Activated T-cell treated with anti-CD3 and anti-CD28 coated beads, Interleukin-2, amount 50 U/mL, for 48 hours (primary cell): Measurements from ENCODE around the gene CRABP2.

Experiments used
- DNase-seq, 2 experiments: peaks; one replicate each; pipeline ENCODE4 v3.0.0-alpha.2; 2020

CRABP2 gene

DNA sequence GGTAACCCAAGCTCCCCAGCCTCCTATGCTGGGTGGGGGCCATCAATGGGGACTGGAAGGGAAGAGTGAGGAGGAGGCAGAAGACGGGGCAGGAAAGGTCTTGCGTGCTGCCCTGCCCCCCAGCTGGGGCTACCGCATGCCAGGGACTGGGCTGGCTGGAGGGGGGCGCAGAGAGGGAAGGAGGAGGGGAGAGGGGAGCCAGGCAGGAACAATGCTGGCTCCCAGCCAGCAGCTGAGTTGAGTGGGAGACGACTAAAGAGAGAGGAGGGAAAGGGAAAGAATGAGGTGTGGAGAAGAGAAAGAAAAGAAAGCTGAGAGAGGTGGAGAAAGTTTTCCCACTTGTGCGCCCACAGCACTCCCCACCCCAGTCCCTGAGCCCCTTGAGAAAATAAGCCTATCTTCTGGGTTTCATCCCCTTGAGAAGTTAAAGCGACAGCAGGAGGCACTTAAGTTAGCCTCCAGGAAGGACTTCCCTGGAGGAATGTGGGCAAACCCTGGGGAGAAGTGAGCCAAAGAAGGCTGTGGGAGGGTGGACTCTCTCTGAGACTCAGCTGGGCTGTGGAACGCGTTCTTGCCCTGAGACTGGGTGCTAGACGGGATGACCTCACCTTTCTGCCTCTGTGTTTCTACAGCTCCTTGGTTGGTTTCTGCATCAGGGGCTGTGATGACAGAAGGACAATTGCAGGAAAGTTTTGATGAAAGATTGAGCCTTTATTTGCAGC, 15.3 kb downstream of the CRABP2 start:
- DNase-seq: no peak

DNA sequence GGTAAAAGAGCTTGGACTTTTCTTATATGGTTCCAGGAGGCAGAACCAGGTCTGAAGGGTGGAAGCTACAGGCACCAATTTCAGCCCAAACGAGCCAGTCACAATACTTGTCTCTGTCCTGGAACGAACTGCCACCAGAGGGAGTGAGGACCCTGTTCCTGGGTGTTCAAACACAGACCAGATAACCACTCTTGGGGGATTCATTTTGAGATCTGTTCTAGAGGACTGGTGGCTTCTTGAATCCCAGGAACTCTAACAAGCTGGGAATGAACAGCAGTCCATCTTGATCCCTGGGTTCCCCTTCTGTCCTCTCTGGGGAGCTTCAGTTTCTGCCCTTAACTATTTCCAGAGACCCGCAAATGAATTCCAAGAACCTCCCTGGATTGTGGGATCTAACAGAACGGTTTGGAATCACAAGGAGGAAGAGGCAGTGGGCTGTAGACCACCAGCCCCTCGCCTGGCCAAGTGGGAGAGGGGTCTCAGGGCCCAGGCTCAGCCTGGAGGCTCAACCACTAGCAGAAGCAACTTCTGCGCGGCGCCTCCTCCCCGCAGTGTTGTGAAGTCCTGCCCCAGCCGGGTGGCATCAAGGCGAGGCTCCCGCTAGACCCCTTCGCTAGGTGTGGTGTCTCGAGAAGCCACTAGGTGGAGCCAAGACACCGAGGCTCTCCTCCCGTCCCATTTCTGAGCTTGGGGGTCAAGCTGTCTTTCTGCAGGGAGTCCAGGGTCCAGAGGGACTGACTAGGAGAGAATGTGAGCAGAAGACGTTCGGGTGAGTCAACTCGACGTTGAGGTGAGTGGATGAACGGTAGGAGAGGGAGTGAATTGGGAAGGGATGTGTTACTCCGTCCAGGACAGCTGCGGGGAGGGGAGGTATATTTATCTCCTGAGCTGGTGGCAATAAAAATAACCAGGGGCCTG, 16.1 kb downstream of the CRABP2 start:
- DNase-seq: peak; percentile 86 to 87

DNA sequence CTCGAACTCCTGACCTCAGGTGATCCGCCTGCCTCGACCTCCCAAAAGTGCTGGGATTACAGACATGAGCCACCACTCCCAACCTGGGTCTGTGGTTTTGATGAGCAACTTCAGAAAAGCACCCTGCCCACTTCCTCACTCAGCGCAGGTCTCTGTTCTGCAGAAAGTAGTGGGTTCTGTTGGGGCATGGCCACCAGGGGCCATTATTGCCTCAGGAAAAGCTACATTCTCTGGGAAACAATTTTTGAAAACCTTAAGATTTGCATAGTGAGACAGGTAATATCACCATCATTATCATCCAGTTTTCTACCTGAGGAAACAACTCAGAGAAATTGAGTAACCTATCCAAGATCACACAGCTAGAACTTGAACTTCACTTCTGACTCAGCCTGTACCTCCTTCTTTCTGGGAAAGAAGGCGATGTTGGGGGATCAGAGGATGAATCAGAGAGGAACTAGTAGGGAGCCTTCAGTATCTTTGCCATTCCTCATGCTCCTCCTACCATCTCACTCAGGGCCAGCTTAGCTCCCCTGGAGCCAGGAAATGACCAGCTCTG, 21.1 kb downstream of the CRABP2 start:
- peak; percentile 57 to 59 for DNase-seq

DNA sequence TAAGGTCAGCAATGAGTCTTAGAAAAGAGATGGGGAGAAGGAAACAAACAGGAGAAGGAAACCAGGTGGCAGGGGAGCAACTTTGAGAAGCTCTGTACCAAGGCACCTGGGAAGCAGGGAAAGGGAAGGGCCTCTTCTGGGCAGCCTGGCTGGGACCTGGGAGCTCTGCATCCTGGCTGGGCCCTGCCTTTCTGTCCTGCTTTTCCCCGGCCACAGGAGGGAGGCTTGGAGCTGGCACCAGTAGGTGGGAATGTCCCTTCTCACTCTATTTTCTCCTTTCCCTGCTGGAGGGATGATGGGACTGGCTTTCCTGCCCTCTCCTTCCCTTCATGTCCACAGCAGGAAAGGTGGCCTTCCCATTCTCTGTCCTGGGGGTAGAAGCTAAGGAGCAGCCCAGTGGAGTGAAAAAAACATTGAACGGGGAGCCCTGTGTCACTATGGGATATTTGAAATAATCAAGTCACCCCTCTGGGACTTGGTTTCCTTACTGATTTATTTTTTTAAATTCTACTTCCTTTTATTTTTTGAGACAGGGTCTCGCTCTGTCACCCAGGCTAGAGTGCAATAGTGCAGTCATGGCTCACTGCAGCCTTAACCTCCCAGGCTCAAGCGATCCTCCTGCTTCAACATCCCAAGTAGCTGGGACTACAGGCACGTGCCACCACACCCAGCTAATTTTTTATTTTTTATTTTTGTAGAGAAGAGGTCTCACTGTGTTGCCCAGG, 23.1 kb downstream of the CRABP2 start:
- DNase-seq: no peak

DNA sequence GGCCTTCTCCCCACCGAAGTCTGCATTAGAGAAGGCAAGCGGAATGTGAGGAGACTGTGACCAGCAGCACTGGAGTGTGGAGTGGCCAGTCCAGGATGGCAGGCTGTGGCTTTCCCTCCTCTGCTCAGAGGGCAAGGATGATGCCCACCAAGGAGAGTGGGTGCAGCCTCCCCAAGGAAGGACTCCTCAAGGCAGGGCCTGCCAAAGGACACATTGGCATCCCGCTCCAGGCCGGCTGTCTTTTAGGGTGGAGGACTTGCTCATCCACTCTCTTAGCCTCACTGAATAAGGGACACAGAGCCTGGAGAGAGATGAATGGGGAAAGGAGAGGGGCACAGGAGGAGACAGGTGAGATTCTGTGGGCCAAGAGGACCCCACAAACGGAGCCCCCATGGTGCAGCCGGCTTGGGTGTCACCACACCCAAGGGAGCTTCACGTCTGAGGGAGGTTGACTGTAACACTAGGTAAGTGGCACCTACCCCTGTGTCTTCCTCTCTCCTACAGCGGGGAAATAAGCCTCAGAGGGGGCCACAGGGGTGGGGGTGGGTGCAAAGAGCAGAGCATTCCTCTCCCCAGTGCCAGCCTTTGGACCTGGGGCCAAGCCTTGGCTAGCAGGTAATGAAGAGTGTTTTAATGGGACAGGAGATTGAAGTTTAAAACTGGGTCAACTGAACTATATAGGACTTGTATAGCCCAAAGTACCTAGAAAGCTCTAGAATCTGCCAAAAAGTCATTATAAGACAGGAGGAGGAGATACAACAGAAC, 24.0 kb downstream of the CRABP2 start:
- DNase-seq: no peak

DNA sequence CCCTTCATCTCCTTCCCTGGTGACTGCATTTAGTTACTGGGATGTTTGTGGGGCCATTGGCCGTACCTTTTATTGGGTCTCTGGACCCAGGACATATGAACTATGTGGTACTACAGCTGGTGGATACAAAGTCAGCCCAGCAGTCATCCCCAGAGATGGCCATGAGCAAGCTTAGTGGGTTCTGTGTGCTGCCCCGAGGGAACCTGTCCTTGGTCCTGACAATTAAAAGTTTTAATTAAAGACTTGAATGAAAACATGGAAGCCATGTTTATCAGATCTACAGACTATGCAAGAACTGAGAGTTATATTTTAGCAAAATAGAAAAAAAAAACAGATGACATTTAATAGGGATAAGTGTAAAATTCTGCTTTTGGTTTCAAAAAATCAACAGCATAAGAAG, 25.3 kb downstream of the CRABP2 start:
- DNase-seq: no peak

DNA sequence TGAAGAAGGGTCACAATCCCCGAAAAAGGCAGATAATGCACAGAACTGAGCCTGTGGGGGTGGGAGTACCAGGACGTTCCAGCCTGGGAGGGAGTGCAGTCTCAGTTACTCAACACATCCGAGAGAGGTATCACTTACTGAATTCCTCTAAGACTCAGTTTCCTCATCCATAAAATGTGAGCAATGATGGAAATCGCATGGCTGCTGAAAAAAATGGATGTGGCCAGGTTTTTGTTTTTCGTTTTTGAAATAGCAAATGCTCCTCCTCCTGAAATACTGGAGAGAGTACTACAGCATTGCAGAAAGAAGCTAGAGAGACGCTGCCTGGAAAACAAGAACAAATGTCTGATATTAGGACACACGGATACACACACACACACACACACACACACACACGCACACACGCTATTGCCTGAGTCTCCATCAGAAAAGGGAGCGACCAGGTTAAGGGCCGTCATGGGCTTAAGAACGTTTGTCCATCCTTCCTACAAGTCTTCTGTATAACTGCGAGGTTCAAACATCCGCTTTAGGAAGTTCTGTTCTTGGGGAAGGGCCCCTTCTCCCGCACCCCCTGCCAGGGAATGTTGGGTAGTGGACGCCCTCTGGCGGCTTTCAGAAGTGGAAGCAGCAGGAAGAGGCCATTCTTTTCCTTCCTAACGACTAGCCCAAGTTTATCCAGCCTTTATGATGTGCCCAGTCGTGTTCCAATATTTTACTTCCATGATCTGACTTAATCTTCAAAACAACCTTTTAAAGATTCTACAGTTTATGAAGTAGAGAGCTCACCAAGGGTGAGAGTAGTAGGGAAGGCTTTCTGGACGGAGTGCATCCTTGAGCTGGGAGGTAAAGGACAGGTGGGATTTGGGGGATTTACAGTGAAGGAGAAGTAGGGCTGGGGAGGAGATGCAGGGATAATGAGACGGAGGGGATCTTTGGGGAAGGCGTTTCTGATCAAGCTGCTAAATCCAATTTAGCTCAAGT, 27.5 kb downstream of the CRABP2 start:
- peak; percentile 62 for DNase-seq

DNA sequence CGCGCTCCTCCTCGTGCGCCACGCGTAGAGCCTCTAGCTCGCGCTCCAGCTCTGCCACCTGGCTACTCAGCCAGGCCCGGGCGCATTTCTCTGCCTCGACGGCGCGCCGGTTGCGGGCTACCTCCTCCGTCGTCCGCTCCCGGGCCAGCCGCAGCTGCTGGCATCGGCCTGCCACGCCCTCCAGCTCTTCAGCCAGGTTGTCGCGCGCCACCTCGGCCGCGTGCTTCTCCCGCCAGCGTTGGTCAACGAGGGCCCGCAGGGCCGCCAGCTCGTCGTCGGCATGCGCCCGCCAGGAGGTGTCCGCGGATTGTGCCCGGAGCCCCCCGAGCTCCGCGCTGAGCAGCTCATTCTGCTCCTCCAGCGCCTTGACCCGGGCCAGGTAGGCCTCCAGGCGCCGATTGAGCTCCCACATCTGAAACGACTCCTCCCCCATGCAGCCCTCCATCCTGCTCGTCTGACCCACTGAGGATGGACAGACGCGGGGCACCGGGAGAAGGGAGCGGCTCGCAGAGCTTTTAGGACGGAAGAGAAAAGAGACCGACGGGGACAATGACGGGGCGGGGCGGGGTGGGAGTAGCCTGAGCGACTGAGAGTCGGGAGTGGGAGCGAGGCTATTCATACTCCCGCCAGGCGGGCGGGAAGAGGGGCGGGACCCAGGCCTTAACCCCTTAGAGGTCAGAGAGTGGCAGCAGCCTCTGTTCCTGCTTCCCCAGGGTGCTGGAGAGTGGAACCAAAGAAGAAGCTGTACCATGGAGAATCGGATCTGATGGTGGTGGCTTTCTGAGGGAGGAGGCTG, 28.4 kb downstream of the CRABP2 start, which contains the start of gene NES:
Gene NES (minus strand): TSS at position 588 of the 796 bp plus-strand sequence. CDS start 143 bp downstream, at position 445.
- no peak for DNase-seq

DNA sequence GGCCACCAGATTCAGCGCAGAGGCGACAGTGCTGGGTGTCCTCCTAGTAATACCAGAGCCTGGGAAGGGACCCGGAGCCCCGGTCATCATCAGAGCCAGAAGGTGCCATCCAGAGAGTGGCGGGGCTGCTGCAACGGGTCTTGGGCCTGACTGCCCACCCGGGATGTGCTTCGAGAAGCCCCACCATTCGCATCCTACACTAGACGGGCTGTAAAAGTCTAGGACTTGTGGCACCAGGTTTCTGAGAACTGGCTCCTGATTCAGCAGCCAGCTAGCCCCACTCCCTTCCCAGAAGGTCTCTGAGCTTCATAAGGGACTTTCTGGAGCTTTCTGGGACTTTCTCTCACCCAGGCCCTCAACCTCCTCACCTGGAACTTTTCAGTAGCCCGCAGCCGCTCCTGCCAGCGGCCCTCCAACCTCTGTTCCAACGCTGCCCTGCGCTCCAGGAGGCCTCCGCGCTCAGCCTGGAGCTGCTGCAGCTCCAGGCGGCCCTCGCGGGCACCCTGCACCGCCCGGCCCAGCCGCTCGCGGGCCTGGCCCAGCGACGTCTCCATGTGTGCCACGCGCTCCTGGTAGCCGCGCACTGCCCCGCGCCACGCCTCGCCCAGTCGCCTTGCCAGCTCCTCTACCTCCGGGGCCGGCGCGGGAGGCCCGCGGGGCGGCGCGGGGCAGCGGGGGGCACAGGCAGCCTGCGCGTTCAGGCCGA, 29.1 kb downstream of the CRABP2 start:
- no peak for DNase-seq

DNA sequence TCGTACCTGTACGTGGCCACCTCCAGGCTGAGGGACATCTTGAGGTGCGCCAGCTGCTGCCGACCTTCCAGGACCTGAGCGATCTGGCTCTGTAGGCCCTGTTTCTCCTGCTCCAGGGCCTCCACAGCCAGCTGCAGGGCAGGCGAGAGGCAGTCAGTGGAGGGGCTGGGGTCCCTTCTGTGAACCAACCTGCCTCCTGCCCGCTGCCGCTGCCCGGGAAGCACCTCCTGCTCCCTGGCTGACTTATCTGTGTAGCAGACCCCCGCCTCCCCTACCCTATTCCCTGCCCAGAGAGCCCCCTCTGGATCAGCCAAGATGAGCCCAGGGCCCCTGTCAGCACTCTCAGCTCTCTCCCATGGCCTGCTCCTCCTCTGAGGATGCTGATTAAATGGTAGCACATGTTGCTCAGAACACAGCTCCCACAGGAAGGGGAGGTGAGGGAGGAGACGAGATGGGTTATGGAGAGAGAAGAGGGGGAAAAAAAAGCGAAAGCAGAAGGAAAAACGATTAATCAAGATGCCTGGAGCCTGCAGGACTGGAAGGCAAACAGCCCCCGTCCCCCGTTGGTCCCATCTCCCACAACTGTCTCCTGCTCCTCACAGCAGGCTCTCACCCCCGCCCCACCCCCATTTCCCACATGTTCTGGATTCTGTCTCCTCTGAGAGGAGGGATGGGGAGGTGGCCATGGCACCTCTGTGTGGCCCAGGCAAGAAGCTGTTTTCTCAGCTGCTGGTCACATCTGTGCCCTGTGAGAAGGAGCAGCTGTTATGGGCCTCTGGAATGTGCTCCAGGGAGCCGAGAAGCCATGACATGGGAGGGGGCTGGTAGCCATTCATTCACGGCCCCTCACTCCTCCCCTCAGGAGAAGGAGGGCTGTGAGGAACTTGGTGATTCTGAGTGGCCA, 29.9 kb downstream of the CRABP2 start:
- DNase-seq: no peak

DNA sequence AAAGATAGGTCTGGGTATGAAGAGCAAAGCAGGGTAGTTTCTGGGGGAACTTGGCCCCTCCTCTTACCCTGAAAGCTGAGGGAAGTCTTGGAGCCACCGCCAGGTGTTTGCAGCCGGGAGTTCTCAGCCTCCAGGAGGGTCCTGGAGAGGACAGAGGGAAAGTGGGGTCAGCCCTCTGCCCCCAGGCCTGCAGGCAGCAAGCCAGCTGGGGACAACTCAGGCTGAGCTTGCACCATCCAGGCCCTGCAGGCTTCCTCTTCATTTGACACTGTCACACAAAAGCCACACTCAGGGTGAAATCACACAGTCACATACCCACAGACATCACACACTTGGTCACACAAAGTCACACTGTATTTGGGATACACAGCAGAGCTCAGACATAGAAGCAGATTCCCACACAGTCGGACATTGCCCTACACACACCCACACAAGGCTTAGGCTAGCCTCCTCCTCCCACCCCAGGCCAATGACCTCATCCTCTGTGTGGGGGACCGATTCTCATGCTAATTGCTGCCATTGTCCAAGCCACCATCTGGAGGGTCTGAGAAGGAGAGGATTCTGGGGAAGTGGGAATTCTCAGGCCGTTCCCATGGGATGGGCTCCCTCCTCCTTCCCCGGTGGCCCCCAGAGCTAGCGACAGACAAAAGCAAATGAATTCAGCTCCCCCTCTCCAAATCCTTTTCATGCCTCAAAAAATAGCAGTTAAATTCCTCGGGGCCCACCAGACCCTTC, 31.8 kb downstream of the CRABP2 start:
- no peak for DNase-seq

DNA sequence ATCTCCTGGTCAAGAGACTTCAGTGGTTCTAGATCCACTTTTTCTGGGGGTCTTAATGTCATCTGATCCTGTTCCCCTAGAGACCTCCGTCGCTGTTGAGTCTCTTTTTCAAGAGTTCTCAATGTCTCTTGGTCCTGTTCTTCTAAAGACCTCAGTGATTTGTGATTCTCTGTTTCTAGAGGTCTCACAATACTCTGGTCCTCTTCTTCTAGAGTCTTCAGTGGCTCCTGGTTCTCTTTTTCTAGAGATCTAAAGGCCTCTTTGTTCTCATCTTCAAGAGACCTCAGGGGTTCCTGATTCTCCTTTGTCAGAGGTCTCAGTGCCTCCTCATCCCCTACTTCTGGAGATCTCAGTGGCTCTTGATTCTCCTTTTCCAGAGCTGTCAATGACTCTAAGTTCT, 33.6 kb downstream of the CRABP2 start:
- DNase-seq: no peak

DNA sequence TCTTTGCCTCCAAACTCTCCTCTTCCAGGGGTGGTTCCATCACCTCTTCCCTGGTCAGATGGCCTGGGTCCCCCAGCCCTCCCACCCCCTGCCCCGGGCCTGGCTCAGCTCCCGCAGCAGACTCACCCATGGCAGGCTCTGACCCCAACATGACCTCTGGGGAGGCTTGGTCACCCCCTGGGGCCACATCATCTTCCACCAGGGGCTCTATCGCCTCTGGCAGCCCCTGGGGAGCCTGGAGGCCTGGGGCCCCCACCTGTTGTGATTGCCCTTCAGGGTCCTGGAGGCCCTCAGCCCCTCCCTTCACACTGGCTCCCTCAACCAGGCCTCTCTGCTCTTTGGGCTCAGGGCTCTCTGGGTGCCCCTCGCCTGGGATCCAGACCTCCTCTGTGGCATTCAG, 34.6 kb downstream of the CRABP2 start:
- DNase-seq: no peak

DNA sequence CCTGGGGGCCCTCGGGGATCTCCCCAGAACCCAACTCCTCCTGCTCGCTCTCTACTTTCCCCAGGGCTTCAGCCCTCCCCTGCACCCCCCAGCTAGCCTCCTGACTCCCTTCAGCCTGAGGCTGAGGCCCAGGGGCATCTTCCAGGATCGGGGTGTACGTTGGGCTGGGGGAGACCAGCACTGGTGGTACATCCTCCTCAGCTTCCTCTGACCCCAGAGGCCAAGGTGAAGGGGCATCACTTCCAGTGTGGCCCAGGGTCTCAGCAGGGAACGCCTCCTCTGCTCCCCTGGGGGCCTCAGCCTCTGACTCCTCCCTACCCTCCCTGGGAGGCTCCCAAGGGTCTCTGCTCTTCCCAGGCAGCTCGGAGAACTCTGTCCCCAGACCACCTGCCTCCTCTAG, 35.0 kb downstream of the CRABP2 start:
- DNase-seq: no peak

DNA sequence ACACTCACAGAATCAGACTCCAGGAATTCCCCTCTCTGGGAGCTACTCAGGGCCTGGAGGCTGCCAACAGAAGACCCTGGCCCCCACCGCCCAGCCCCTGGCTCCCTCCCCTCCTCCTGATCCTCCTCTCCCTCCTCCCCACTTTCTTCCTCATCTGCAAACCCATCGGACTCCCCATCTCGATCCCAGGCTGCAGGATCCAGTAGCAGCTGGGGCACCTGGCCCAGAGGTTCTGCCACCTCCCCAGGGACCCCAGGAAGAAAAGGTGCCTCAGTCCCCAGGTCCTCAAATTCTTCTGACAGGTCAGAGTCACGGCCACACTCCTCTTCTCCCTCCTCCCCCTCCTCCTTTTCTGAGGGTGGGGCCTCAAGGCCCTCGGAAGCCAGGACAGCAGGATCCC, 35.6 kb downstream of the CRABP2 start:
- no peak for DNase-seq

DNA sequence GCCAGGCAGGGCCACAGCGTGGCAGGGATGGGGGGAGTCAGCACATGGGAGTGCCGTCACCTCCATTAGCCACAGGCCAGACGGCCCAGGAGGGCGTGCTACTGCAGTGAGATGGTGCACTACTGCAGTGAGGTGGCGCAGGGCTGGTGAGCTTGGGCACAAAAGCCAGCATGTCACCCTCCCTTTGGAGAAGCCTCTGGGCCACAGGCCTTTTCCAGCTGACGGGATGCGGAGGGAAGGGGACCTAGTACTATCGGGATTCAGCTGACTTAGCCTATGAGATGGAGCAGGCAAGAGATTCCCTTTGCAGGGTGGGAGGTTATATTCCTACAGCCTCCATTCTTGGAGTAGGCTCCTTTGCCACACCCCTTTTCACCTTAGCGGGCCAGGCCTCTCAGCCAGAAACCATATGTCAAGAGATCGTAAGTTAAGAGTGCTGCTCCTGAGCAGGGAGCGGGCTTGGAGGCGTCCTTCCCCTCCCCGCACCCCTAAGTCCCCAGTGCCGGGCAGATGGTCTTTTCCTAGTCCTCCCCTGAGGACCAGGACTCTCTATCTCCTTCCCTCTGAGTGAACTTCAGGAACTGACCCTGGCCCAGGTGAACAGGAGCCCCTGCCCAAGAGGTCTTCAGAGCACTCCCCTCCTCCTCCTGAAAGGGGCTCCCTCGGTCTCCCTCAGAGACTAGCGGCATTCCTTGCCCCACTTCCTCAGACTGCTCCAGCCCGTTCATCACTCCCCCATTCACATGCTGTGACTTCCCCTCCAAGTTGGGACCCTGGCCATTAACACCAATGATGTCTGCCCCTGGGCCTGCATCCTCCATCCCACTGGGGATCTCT, 36.4 kb downstream of the CRABP2 start:
- DNase-seq: no peak
